H9 (cell line): ENCODE data around the gene PRKAG2. TPM values are rescaled to one million over a fixed set of nuclear protein-coding genes. Genes with fewer than 3 reads are reported as not detected.

Experiments
- DNase-seq: peaks from one replicate; pipeline ENCODE4 v3.0.0-alpha.2; 2017
- H2AFZ ChIP-seq: one replicate; pipeline ENCODE4 v1.6.1; 2013; ENCODE audit warnings: mild to moderate bottlenecking, low read length, control low read depth, moderate library complexity
- H2AK5ac ChIP-seq: 2 replicates; pipeline ENCODE4 v1.6.1; 2013; ENCODE audit warnings: low read length, control low read depth, mixed read lengths; ENCODE audit not compliant: insufficient read length
- H2BK120ac ChIP-seq: one replicate; pipeline ENCODE4 v1.6.1; 2013; ENCODE audit warnings: low read depth, mild to moderate bottlenecking, low read length, control low read depth, inconsistent platforms; ENCODE audit not compliant: poor library complexity, severe bottlenecking
- H2BK12ac ChIP-seq: 2 replicates; pipeline ENCODE4 v1.6.1; 2013; ENCODE audit warnings: low read length, control low read depth, mixed read lengths, low read depth; ENCODE audit not compliant: insufficient read length
- H2BK15ac ChIP-seq: 2 replicates; pipeline ENCODE4 v1.6.1; 2013; ENCODE audit warnings: low read depth, low read length, control low read depth
- H2BK20ac ChIP-seq: one replicate; pipeline ENCODE4 v1.6.1; 2013; ENCODE audit warnings: low read depth, mild to moderate bottlenecking, low read length, control low read depth, inconsistent platforms; ENCODE audit not compliant: poor library complexity, severe bottlenecking
- H2BK5ac ChIP-seq: 2 replicates; pipeline ENCODE4 v1.6.1; 2013; ENCODE audit warnings: low read length, control low read depth, mixed read lengths; ENCODE audit not compliant: insufficient read length
- H3K14ac ChIP-seq: 2 replicates; pipeline ENCODE4 v1.6.1; 2013; ENCODE audit warnings: low read length, control low read depth; ENCODE audit not compliant: insufficient read depth
- H3K18ac ChIP-seq: 2 replicates; pipeline ENCODE4 v1.6.1; 2013; ENCODE audit warnings: low read depth, mild to moderate bottlenecking, mixed read lengths, low read length, control low read depth; ENCODE audit not compliant: insufficient read length
- H3K23ac ChIP-seq: 2 replicates; pipeline ENCODE4 v1.6.1; 2013; ENCODE audit warnings: low read length, control low read depth, mixed read lengths, low read depth; ENCODE audit not compliant: insufficient read length
- H3K23me2 ChIP-seq: 2 replicates; pipeline ENCODE4 v1.6.1; 2013; ENCODE audit warnings: low read depth, mild to moderate bottlenecking, mixed read lengths, low read length, control low read depth; ENCODE audit not compliant: insufficient read length, poor library complexity, severe bottlenecking
- H3K27ac ChIP-seq: 2 replicates; pipeline ENCODE4 v1.5.1; 2013; ENCODE audit warnings: low read length, control low read depth, mixed read lengths, low read depth; ENCODE audit not compliant: insufficient read length
- H3K27me3 ChIP-seq: 2 replicates; pipeline ENCODE4 v1.6.1; 2013; ENCODE audit warnings: low read length, control low read depth, inconsistent platforms; ENCODE audit not compliant: insufficient read depth
- H3K4ac ChIP-seq: 2 replicates; pipeline ENCODE4 v1.6.1; 2013; ENCODE audit warnings: low read depth, mild to moderate bottlenecking, control low read depth, inconsistent platforms, low read length, moderate library complexity
- H3K4me1 ChIP-seq: 2 replicates; pipeline ENCODE4 v1.6.1; 2013; ENCODE audit warnings: low read length, control low read depth, inconsistent platforms; ENCODE audit not compliant: insufficient read depth
- H3K4me2 ChIP-seq: 2 replicates; pipeline ENCODE4 v1.6.1; 2013; ENCODE audit warnings: low read length, control low read depth, mixed read lengths; ENCODE audit not compliant: insufficient read length, insufficient read depth
- H3K56ac ChIP-seq: 2 replicates; pipeline ENCODE4 v1.6.1; 2013; ENCODE audit warnings: low read depth, mild to moderate bottlenecking, mixed read lengths, low read length, control low read depth; ENCODE audit not compliant: insufficient read length
- H3K79me1 ChIP-seq: 2 replicates; pipeline ENCODE4 v1.6.1; 2013; ENCODE audit warnings: low read depth, mild to moderate bottlenecking, moderate library complexity, low read length, control low read depth, inconsistent platforms; ENCODE audit not compliant: insufficient read depth, poor library complexity, severe bottlenecking
- H3K79me2 ChIP-seq: 2 replicates; pipeline ENCODE4 v1.6.1; 2013; ENCODE audit warnings: low read length, control low read depth, inconsistent platforms; ENCODE audit not compliant: insufficient read depth
- H3K9ac ChIP-seq: 2 replicates; pipeline ENCODE4 v1.6.1; 2013; ENCODE audit warnings: low read length, control low read depth, mixed read lengths; ENCODE audit not compliant: insufficient read length; ENCODE audit errors: extremely low read depth
- H3K9me3 ChIP-seq: one replicate; pipeline ENCODE4 v1.6.1; 2013; ENCODE audit warnings: low read depth, low read length, inconsistent platforms; ENCODE audit not compliant: control insufficient read depth
- H3T11ph ChIP-seq: one replicate; pipeline ENCODE4 v1.6.1; 2013; ENCODE audit warnings: mild to moderate bottlenecking, low read length, control low read depth, inconsistent platforms
- H4K20me1 ChIP-seq: one replicate; pipeline ENCODE4 v1.6.1; 2013; ENCODE audit not compliant: control insufficient read depth, insufficient read length, insufficient read depth
- H4K5ac ChIP-seq: 2 replicates; pipeline ENCODE4 v1.6.1; 2013; ENCODE audit warnings: low read depth, mild to moderate bottlenecking, mixed read lengths, low read length, control low read depth; ENCODE audit not compliant: insufficient read length
- H4K8ac ChIP-seq: replicated peaks from 2 replicates; pipeline ENCODE4 v1.6.1; 2013; ENCODE audit warnings: low read length, control low read depth, mixed read lengths, low read depth; ENCODE audit not compliant: insufficient read length
- H4K91ac ChIP-seq: 2 replicates; pipeline ENCODE4 v1.6.1; 2013; ENCODE audit warnings: low read depth, mild to moderate bottlenecking, moderate library complexity, mixed read lengths, low read length, control low read depth; ENCODE audit not compliant: insufficient read length
- H3K27ac Mint-ChIP-seq, 3 experiments: 2 replicates in 2 of 3; 3 replicates in 1 of 3; pipeline ENCODE4 v1.8.0; 2020 to 2021; ENCODE audit warnings: mixed read lengths in 3 of 3, mild to moderate bottlenecking in 1 of 3, moderate library complexity in 1 of 3
- H3K27me3 Mint-ChIP-seq: 2 replicates; pipeline ENCODE4 v1.8.0; 2021; ENCODE audit warnings: low read depth, mild to moderate bottlenecking, moderate library complexity, mixed read lengths
- H3K36me3 Mint-ChIP-seq, 3 experiments: 2 replicates in 2 of 3; 3 replicates in 1 of 3; pipeline ENCODE4 v1.8.0; 2020 to 2021; ENCODE audit warnings: low read depth in 3 of 3, mixed read lengths in 3 of 3; ENCODE audit not compliant: insufficient read depth in 1 of 3
- H3K4me1 Mint-ChIP-seq, 2 experiments: 2 replicates each; pipeline ENCODE4 v1.8.0; 2020; ENCODE audit warnings: mixed read lengths in 2 of 2
- H3K4me3 Mint-ChIP-seq, 2 experiments: 2 replicates in 1 of 2; 3 replicates in 1 of 2; pipeline ENCODE4 v1.8.0; 2020 to 2021; ENCODE audit warnings: mild to moderate bottlenecking in 2 of 2, mixed read lengths in 2 of 2, moderate library complexity in 1 of 2
- H3K9me3 Mint-ChIP-seq, 2 experiments: 2 replicates in 1 of 2; 3 replicates in 1 of 2; pipeline ENCODE4 v1.8.0; 2020; ENCODE audit warnings: mild to moderate bottlenecking in 2 of 2, mixed read lengths in 2 of 2, moderate library complexity in 1 of 2
- CTCF ChIP-seq: fragments of 200-600 bp; sonication (generic); conservative IDR thresholded peaks from 3 replicates; pipeline ENCODE4 v1.8.0; 2021; ENCODE audit warnings: antibody characterized with exemption, mild to moderate bottlenecking
- WGBS: extraction: QIAGEN DNeasy Blood & Tissue Kit; methylation state at CpG from one replicate; pipeline ENCODE4 v1.1.7; 2013; ENCODE audit warnings: missing lambda C conversion rate, low lambda C conversion rate, mixed read lengths; ENCODE audit not compliant: insufficient read length; ENCODE audit errors: extremely low coverage; 5-methylcytosine and 5-hydroxymethylcytosine counted together
- total RNA-seq: library from RNA; stranded (reverse); gene quantifications from 2 replicates; pipeline ENCODE4 v1.2.1, GENCODE V29; 2021

PRKAG2 gene
- total RNA-seq, 1 experiment from 2014 or later = 11.8 TPM

GRCh38 chr7:151838072-151838471, 38.8 kb downstream of the PRKAG2 start:
- H3K27me3 ChIP-seq = no peaks in the 10 kb centered on the region; the same call in 1 of the 2 replicates
- no peak overlapping the region for H3K4me3 Mint-ChIP-seq
- H4K20me1 ChIP-seq = no peaks in the 10 kb centered on the region
- H2AK5ac ChIP-seq = no peak overlapping the region
- H3T11ph ChIP-seq = no peak overlapping the region
- H2BK12ac ChIP-seq = no peak overlapping the region
- H3K27ac Mint-ChIP-seq = no peak overlapping the region; a peak in 1 of 7 replicates
- H3K18ac ChIP-seq = peak overlapping the region; percentile 28
- H3K56ac ChIP-seq = no peak overlapping the region
- no peak overlapping the region for H2BK20ac ChIP-seq
- no peak overlapping the region for H4K5ac ChIP-seq
- no peak for TF ChIP-seq CTCF
- no peaks in the 10 kb centered on the region for H3K9me3 ChIP-seq
- H2BK15ac ChIP-seq = no peak overlapping the region
- no peak overlapping the region for H2AFZ ChIP-seq
- no peak overlapping the region for H4K8ac ChIP-seq
- H3K27ac ChIP-seq = no peak overlapping the region
- H3K27me3 Mint-ChIP-seq = peaks cover 2% of the 10 kb centered on the region
- DNase-seq = no peak
- H3K4me1 Mint-ChIP-seq = peaks cover 15 to 18% of the 10 kb centered on the region in 2 experiments
- H3K79me1 ChIP-seq = no peaks in the 10 kb centered on the region
- H3K23me2 ChIP-seq = no peaks in the 10 kb centered on the region
- H2BK5ac ChIP-seq = no peak overlapping the region
- no peak overlapping the region for H3K4me2 ChIP-seq
- H4K91ac ChIP-seq = no peak overlapping the region
- no peak overlapping the region for H2BK120ac ChIP-seq
- no peaks in the 10 kb centered on the region for H3K36me3 Mint-ChIP-seq
- no peak overlapping the region for H3K23ac ChIP-seq
- no peak overlapping the region for H3K4ac ChIP-seq
- no peaks in the 10 kb centered on the region; a peak in 1 of 5 replicates for H3K9me3 Mint-ChIP-seq
- no peaks in the 10 kb centered on the region for H3K79me2 ChIP-seq
- H3K4me1 ChIP-seq = no peaks in the 10 kb centered on the region; the same call in 1 of the 2 replicates
- H3K9ac ChIP-seq = no peak overlapping the region
- peak overlapping the region; percentile 14; the same call in 1 of the 2 replicates for H3K14ac ChIP-seq
- WGBS = no CpG with 5 or more reads among the region's 7 CpGs
